ENCODE results near the gene AQP2. TPM values are rescaled to one million over a fixed set of nuclear protein-coding genes. Genes with fewer than 3 reads are reported as not detected.

The AQP2 gene
- polyA plus RNA-seq, 4 donors: 0.04 TPM; not detected in 3

GRCh38 chr12:49905718-49906314 lies 44.7 kb upstream of the AQP2 start:
- Histone ChIP-seq H3K36me3 (ENCODE audit: control insufficient read depth in 3 of 3, insufficient read depth in 2 of 3, low read depth in 1 of 3, low read length in 3 of 3) (no peaks in the 10 kb centered on the region), H3K9me3 (ENCODE audit: control insufficient read depth in 2 of 2, insufficient read depth in 1 of 2, low read depth in 1 of 2, low read length in 1 of 2) (no peaks in the 10 kb centered on the region), H3K4me1 (ENCODE audit: control insufficient read depth in 3 of 3, insufficient read depth in 2 of 3, low read depth in 1 of 3, low read length in 2 of 3) (no peaks in the 10 kb centered on the region), H3K27me3 (ENCODE audit: control insufficient read depth in 3 of 3, insufficient read depth in 3 of 3, low read length in 3 of 3) (peaks cover 0 to 30% (median 5%) of the 10 kb centered on the region in 3 donors), H3K4me3 (ENCODE audit: low read depth in 1 of 3, low read length in 3 of 3) (no peak overlapping the region), H3K27ac (ENCODE audit: low read depth in 1 of 3, low read length in 2 of 3) (no peak overlapping the region)
- DNase-seq (no peak), FAIRE-seq (no peak)
- 91 to 95% (median 94%) methylated on average over 7 of the region's 7 CpGs for WGBS, 3 donors

DNA sequence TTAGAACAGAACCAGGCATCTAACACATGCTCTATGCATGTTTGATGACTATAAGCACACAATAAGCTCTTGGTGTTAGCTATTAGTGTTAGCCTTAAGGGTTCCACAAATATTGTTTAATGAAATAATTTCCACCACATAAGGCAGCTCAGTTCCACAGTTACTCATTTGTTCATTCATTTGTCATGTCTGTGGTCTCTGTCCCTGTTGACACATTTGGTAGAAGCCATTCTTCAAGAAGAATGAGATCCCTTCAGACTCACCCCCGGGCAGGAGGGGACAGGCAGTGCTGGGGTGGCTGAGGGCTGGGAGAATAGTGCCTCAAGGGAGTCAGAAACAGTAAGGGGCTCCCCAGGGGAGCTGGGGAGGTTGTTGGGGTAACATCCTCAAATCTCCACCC lies 43.2 kb upstream of the AQP2 start:
- no peaks in the 10 kb centered on the region for H3K4me1 ChIP-seq (ENCODE audit: control insufficient read depth in 3 of 3, insufficient read depth in 2 of 3, low read depth in 1 of 3, low read length in 2 of 3)
- FAIRE-seq (no peak), DNase-seq (no peak)
- H3K9me3 ChIP-seq (ENCODE audit: control insufficient read depth in 2 of 2, insufficient read depth in 1 of 2, low read depth in 1 of 2, low read length in 1 of 2): no peaks in the 10 kb centered on the region
- peaks cover 0 to 25% (median 5%) of the 10 kb centered on the region in 3 donors for H3K27me3 ChIP-seq (ENCODE audit: control insufficient read depth in 3 of 3, insufficient read depth in 3 of 3, low read length in 3 of 3)
- no peak overlapping the region for H3K4me3 ChIP-seq (ENCODE audit: low read depth in 1 of 3, low read length in 3 of 3)
- H3K36me3 ChIP-seq (ENCODE audit: control insufficient read depth in 3 of 3, insufficient read depth in 2 of 3, low read depth in 1 of 3, low read length in 3 of 3): no peaks in the 10 kb centered on the region
- WGBS, 3 donors: 55 to 71% (median 64%) methylated on average over 1 of the region's 1 CpG
- no peak overlapping the region for H3K27ac ChIP-seq (ENCODE audit: low read depth in 1 of 3, low read length in 2 of 3)

DNA sequence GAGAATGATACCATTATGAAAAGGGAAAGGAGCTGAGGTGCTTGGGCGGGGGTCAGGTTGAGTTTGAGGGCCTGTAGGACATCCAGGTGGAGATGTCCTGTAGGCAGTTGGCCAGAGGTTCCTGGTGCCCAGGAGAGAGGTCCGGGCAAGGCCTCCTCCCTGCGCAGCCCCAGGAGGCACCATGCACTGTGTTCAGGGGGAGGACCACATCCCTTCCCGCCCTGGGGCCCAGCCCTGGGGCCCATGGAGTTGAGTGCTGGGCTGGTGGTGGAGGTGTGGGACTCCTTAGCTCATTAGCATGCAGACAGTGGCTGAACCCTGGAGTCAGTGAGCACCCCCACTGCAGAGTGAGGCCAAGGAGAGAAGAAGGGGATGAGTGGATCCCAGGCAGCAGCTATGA lies 41.2 kb upstream of the AQP2 start:
- H3K9me3 ChIP-seq (ENCODE audit: control insufficient read depth in 2 of 2, insufficient read depth in 1 of 2, low read depth in 1 of 2, low read length in 1 of 2): no peaks in the 10 kb centered on the region
- H3K27me3 ChIP-seq (ENCODE audit: control insufficient read depth in 3 of 3, insufficient read depth in 3 of 3, low read length in 3 of 3): peaks cover 0 to 7% (median 0%) of the 10 kb centered on the region in 3 donors
- no peak for DNase-seq
- H3K27ac ChIP-seq (ENCODE audit: low read depth in 1 of 3, low read length in 2 of 3): no peak overlapping the region
- H3K4me3 ChIP-seq (ENCODE audit: low read depth in 1 of 3, low read length in 3 of 3): no peak overlapping the region
- WGBS, 3 donors: 60 to 89% (median 73%) methylated on average over 2 to 4 of the region's 4 CpGs
- no peaks in the 10 kb centered on the region for H3K4me1 ChIP-seq (ENCODE audit: control insufficient read depth in 3 of 3, insufficient read depth in 2 of 3, low read depth in 1 of 3, low read length in 2 of 3)
- FAIRE-seq: no peak
- H3K36me3 ChIP-seq (ENCODE audit: control insufficient read depth in 3 of 3, insufficient read depth in 2 of 3, low read depth in 1 of 3, low read length in 3 of 3): no peaks in the 10 kb centered on the region

- DNase-seq (no peak), FAIRE-seq (no peak)
- Histone ChIP-seq H3K27ac (ENCODE audit: low read depth in 1 of 3, low read length in 2 of 3) (no peak overlapping the region), H3K27me3 (ENCODE audit: control insufficient read depth in 3 of 3, insufficient read depth in 3 of 3, low read length in 3 of 3) (peaks cover 0 to 3% (median 0%) of the 10 kb centered on the region in 3 donors), H3K36me3 (ENCODE audit: control insufficient read depth in 3 of 3, insufficient read depth in 2 of 3, low read depth in 1 of 3, low read length in 3 of 3) (no peaks in the 10 kb centered on the region), H3K4me3 (ENCODE audit: low read depth in 1 of 3, low read length in 3 of 3) (no peak overlapping the region), H3K9me3 (ENCODE audit: control insufficient read depth in 2 of 2, insufficient read depth in 1 of 2, low read depth in 1 of 2, low read length in 1 of 2) (no peaks in the 10 kb centered on the region), H3K4me1 (ENCODE audit: control insufficient read depth in 3 of 3, insufficient read depth in 2 of 3, low read depth in 1 of 3, low read length in 2 of 3) (no peaks in the 10 kb centered on the region)
- WGBS, 3 donors: 69 to 76% (median 70%) methylated on average over 16 of the region's 16 CpGs
Observed at GRCh38 chr12:49909826-49910225, 40.7 kb upstream of the AQP2 start.

- WGBS, 3 donors: 83 to 93% (median 90%) methylated on average over 15 of the region's 15 CpGs
- Histone ChIP-seq H3K27ac (ENCODE audit: low read depth in 1 of 3, low read length in 2 of 3) (no peak overlapping the region), H3K36me3 (ENCODE audit: control insufficient read depth in 3 of 3, insufficient read depth in 2 of 3, low read depth in 1 of 3, low read length in 3 of 3) (no peaks in the 10 kb centered on the region), H3K4me3 (ENCODE audit: low read depth in 1 of 3, low read length in 3 of 3) (no peak overlapping the region), H3K4me1 (ENCODE audit: control insufficient read depth in 3 of 3, insufficient read depth in 2 of 3, low read depth in 1 of 3, low read length in 2 of 3) (no peaks in the 10 kb centered on the region), H3K9me3 (ENCODE audit: control insufficient read depth in 2 of 2, insufficient read depth in 1 of 2, low read depth in 1 of 2, low read length in 1 of 2) (no peaks in the 10 kb centered on the region), H3K27me3 (ENCODE audit: control insufficient read depth in 3 of 3, insufficient read depth in 3 of 3, low read length in 3 of 3) (no peaks in the 10 kb centered on the region)
- FAIRE-seq: no peak
- no peak for DNase-seq
Observed at GRCh38 chr12:49910331-49911212, 40.0 kb upstream of the AQP2 start.

- no peaks in the 10 kb centered on the region for H3K4me1 ChIP-seq (ENCODE audit: control insufficient read depth in 3 of 3, insufficient read depth in 2 of 3, low read depth in 1 of 3, low read length in 2 of 3)
- DNase-seq: no peak
- H3K36me3 ChIP-seq (ENCODE audit: control insufficient read depth in 3 of 3, insufficient read depth in 2 of 3, low read depth in 1 of 3, low read length in 3 of 3): no peaks in the 10 kb centered on the region
- FAIRE-seq: no peak
- no peak overlapping the region for H3K4me3 ChIP-seq (ENCODE audit: low read depth in 1 of 3, low read length in 3 of 3)
- H3K27me3 ChIP-seq (ENCODE audit: control insufficient read depth in 3 of 3, insufficient read depth in 3 of 3, low read length in 3 of 3): no peaks in the 10 kb centered on the region
- WGBS, 3 donors: 84 to 88% (median 88%) methylated on average over 2 of the region's 2 CpGs
- no peak overlapping the region for H3K27ac ChIP-seq (ENCODE audit: low read depth in 1 of 3, low read length in 2 of 3)
- no peaks in the 10 kb centered on the region for H3K9me3 ChIP-seq (ENCODE audit: control insufficient read depth in 2 of 2, insufficient read depth in 1 of 2, low read depth in 1 of 2, low read length in 1 of 2)
Observed at GRCh38 chr12:49911213-49911605, 39.3 kb upstream of the AQP2 start.

DNA sequence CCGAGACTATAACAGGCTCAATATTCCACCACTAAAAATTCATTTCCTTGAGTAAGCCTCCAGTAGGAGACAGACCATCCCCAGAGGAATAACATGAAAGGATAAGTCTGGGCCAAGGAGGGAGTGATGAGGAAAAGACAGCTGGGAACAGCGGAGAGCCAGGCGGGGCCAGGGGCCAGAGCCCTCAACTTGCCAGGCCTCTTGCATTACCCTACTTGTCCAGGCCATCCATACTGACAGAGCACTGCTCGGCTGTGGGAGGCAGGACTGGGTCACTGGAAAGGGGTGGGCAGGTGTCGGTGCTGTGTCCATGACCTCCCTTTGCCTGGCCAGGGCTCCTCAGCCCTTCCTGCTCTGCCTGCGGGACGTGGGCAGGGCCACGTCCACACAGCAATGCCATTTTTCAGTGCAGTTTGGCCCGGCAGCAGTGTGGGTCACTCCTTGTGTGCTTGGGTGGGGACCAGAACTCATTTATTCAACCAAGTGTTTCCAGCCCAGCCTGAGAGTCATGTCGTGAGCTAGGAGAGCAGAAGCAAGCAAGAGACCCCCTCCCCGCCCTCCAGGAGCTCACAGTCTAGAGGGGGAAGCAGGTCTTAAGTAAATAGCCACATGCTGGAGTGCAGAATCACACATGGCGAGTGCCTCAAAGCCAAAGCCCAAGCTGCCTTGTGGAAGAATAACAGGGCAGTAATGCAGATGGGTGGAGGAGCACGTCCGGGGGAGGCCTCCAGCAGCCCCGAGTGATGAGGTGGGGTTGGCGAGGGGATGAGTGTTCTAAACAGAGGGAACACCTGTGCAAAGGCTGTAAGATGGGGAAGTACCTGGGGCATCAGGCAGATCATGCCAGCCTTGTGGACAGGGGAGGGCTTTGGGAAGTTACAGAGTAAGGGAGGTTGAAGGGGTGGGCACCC lies 37.9 kb upstream of the AQP2 start:
- Histone ChIP-seq H3K9me3 (ENCODE audit: control insufficient read depth in 2 of 2, insufficient read depth in 1 of 2, low read depth in 1 of 2, low read length in 1 of 2) (no peaks in the 10 kb centered on the region), H3K27me3 (ENCODE audit: control insufficient read depth in 3 of 3, insufficient read depth in 3 of 3, low read length in 3 of 3) (no peaks in the 10 kb centered on the region), H3K4me1 (ENCODE audit: control insufficient read depth in 3 of 3, insufficient read depth in 2 of 3, low read depth in 1 of 3, low read length in 2 of 3) (no peaks in the 10 kb centered on the region), H3K36me3 (ENCODE audit: control insufficient read depth in 3 of 3, insufficient read depth in 2 of 3, low read depth in 1 of 3, low read length in 3 of 3) (no peaks in the 10 kb centered on the region), H3K4me3 (ENCODE audit: low read depth in 1 of 3, low read length in 3 of 3) (no peak overlapping the region), H3K27ac (ENCODE audit: low read depth in 1 of 3, low read length in 2 of 3) (no peak overlapping the region)
- no peak for FAIRE-seq
- WGBS, 3 donors: 75 to 83% (median 82%) methylated on average over 16 of the region's 16 CpGs
- DNase-seq: no peak
